Subcutaneous adipose tissue (tissue), 4 donors: Measurements from ENCODE around the gene PEX5L. TPM values are rescaled to one million over a fixed set of nuclear protein-coding genes. Genes with fewer than 3 reads are reported as not detected.

Experiments used
- CTCF ChIP-seq: fragments of 450-650 bp; IDR thresholded peaks from one replicate; pipeline ENCODE4 v1.5.1; 2016; ENCODE audit warnings: low read depth, mild to moderate bottlenecking, control low read depth, antibody characterized with exemption, moderate library complexity
- total RNA-seq, 4 donors: library from RNA; depleted of rRNA; stranded (reverse); fragments of >200 nt; gene quantifications; one replicate each; pipeline ENCODE4 v1.1.0, GENCODE V29; 2016

Gene PEX5L
- total RNA-seq, 4 donors from 2014 or later = under 0.01 to 0.34 TPM; not detected in 2

GRCh38 chr3:179967622-179968021, 69.1 kb downstream of the PEX5L start:
- no peak for TF ChIP-seq CTCF

- TF ChIP-seq CTCF = no peak
These were observed 71.8 kb downstream of the PEX5L start for GRCh38 chr3:179964890-179965289.

- no peak for TF ChIP-seq CTCF
These were observed 73.9 kb downstream of the PEX5L start for GRCh38 chr3:179962629-179963387.

- TF ChIP-seq CTCF = no peak
These were observed 75.0 kb downstream of the PEX5L start for GRCh38 chr3:179961703-179962078.

GRCh38 chr3:179961071-179961702, 75.5 kb downstream of the PEX5L start:
- TF ChIP-seq CTCF = no peak

- no peak for TF ChIP-seq CTCF
These were observed 78.0 kb downstream of the PEX5L start for GRCh38 chr3:179958759-179959158.

- TF ChIP-seq CTCF = no peak
These were observed 78.6 kb downstream of the PEX5L start for GRCh38 chr3:179958143-179958542.
